HepG2 (cell line): ENCODE measurements around the gene LRP1B. TPM values are rescaled to one million over a fixed set of nuclear protein-coding genes. Genes with fewer than 3 reads are reported as not detected.

Experiments used
- ATAC-seq: fragments of 200-7000 bp; cut with Tn5 transposase; 3 replicates; pipeline ENCODE4 v1.9.1; 2020; ENCODE audit warnings: mild to moderate bottlenecking, moderate library complexity
- BruUV-seq: library from RNA; stranded (reverse); fragments of 400-500 nt; replicated peaks from 2 replicates; lab custom pipeline; 2021; lab: Mats Ljungman, UMichigan
- CTCF ChIA-PET: fragments of 300-600 bp; formaldehyde crosslinking; extraction: SDS; loops from one replicate; lab custom pipeline; 2021; ENCODE audit warnings: low total read pairs, inconsistent platforms, low intra/inter-chr PET ratio; lab: Yijun Ruan, JAX
- POLR2A ChIA-PET: fragments of 350-600 bp; sonication (Branson Sonifier 250); formaldehyde crosslinking; loops from one replicate; lab custom pipeline; 2020; ENCODE audit warnings: antibody characterized with exemption, inconsistent platforms; lab: Yijun Ruan, JAX
- DNase-seq: peaks from one replicate; pipeline ENCODE4 v3.0.0-alpha.2; 2015; ENCODE audit warnings: low spot score
- FAIRE-seq: peaks from 3 replicates; lab custom pipeline; 2011; peaks lifted over from hg19 to GRCh38; lab: Jason Lieb, UNC
- H2AFZ ChIP-seq: one replicate; pipeline ENCODE4 v1.6.1; 2011; ENCODE audit warnings: low read length, inconsistent platforms
- H3K27ac ChIP-seq: fragments of 300-600 bp; 3 replicates; pipeline ENCODE4 v1.8.0; 2011; ENCODE audit warnings: mixed run types, mild to moderate bottlenecking, mixed read lengths, low read length, inconsistent platforms; ENCODE audit not compliant: insufficient read depth; ENCODE audit errors: extremely low read length
- H3K27me3 ChIP-seq, 2 experiments: fragments of 200-600 bp in 1 of 2; 2 replicates in 1 of 2; 3 replicates in 1 of 2; pipeline versions ENCODE4 v1.6.0 to v1.8.0; 2011; ENCODE audit warnings: low read length in 2 of 2, mild to moderate bottlenecking in 2 of 2, moderate library complexity in 2 of 2, inconsistent platforms in 1 of 2; ENCODE audit not compliant: insufficient read depth in 2 of 2, control insufficient read depth in 1 of 2
- H3K36me3 ChIP-seq, 2 experiments: fragments of 200-600 bp in 1 of 2; replicated peaks in 1 of 2; 2 replicates in 1 of 2; 3 replicates in 1 of 2; pipeline versions ENCODE4 v1.5.1 to v1.8.0; 2011; ENCODE audit warnings: low read length in 2 of 2, inconsistent platforms in 1 of 2; ENCODE audit not compliant: insufficient read depth in 2 of 2, control insufficient read depth in 1 of 2
- H3K4me1 ChIP-seq: 2 replicates; pipeline ENCODE4 v1.5.1; 2012; ENCODE audit warnings: low read length, inconsistent platforms; ENCODE audit not compliant: insufficient read depth
- H3K4me2 ChIP-seq: 2 replicates; pipeline ENCODE4 v1.6.0; 2011; ENCODE audit warnings: low read depth, low read length, inconsistent platforms
- H3K4me3 ChIP-seq, 3 experiments: fragments of 200-600 bp in 1 of 3; sonication (generic), shearing (Covaris generic) in 1 of 3; replicated peaks in 1 of 3; 2 replicates each; pipeline ENCODE4 v1.5.1; 2011 to 2016; ENCODE audit warnings: low read length in 3 of 3, inconsistent platforms in 2 of 3, low read depth in 2 of 3, mild to moderate bottlenecking in 2 of 3, control low read depth in 1 of 3, mixed read lengths in 1 of 3; ENCODE audit not compliant: insufficient read depth in 1 of 3
- H3K79me2 ChIP-seq: one replicate; pipeline ENCODE4 v1.6.1; 2011; ENCODE audit warnings: low read length, inconsistent platforms; ENCODE audit not compliant: insufficient read depth
- H3K9ac ChIP-seq: 2 replicates; pipeline ENCODE4 v1.6.0; 2011; ENCODE audit warnings: mild to moderate bottlenecking, low read depth, low read length, inconsistent platforms; ENCODE audit not compliant: insufficient read depth
- H3K9me3 ChIP-seq: 2 replicates; pipeline ENCODE4 v1.5.1; 2012; ENCODE audit warnings: mild to moderate bottlenecking, low read length
- H4K20me1 ChIP-seq: 2 replicates; pipeline ENCODE4 v1.6.0; 2011; ENCODE audit warnings: inconsistent platforms, mild to moderate bottlenecking, low read length, moderate library complexity; ENCODE audit not compliant: insufficient read depth
- RFX1 ChIP-seq: fragments of 450-650 bp; IDR thresholded peaks from 2 replicates; pipeline ENCODE4 v1.6.1; 2017
- WGBS: methylation state at CpG from one replicate; pipeline ENCODE4 v1.1.6; 2017; ENCODE audit warnings: low lambda C conversion rate; 5-methylcytosine and 5-hydroxymethylcytosine counted together
- in situ Hi-C: cut with HindIII; loops from 2 replicates; pipeline ENCODE4 v1.10.0; 2017; ENCODE audit warnings: low pct_unique_long_range_greater_than_20kb; ENCODE audit not compliant: extremely low pct_ligation_motif_present
- intact Hi-C: fragments of 100-400 bp; cut with micrococcal nuclease; formaldehyde crosslinking; loops from one replicate; pipeline ENCODE4 v1.10.0; 2022; ENCODE audit not compliant: unreplicated experiment
- polyA plus RNA-seq, 8 experiments: library from polyadenylated mRNA; depleted of rRNA in 3 of 8; stranded (reverse) in 7 of 8; unstranded in 1 of 8; fragments of >200 nt; fragmentation: Illumina TruSeq in 4 of 8; extraction: Trizol in 4 of 8; gene quantifications; 2 replicates each; pipeline versions ENCODE4 v1.2.1 to v1.2.3, GENCODE V29; 2011 to 2016; ENCODE audit warnings: low read depth in 4 of 8, missing spikeins in 1 of 8, mixed read lengths in 1 of 8; ENCODE audit not compliant: insufficient read depth in 1 of 8
- total RNA-seq, 5 experiments: library from RNA; depleted of rRNA; stranded (reverse); fragments of >200 nt; fragmentation: Illumina TruSeq; extraction: Trizol; gene quantifications; 2 replicates each; pipeline ENCODE4 v1.2.3, GENCODE V29; 2016; ENCODE audit warnings: low read depth in 1 of 5
- TF ChIP-seq, protein P1 (sequence below): IDR thresholded peaks from 2 replicates; pipeline ENCODE4 v1.6.1; 2016; ENCODE audit warnings: missing compliant biosample characterization, missing genetic modification reagents, borderline replicate concordance

Gene LRP1B
- total and polyA plus RNA-seq, 2 of the 13 experiments (the other 11 are each of a cell fraction or from before 2014, with no cell fraction given) = 0.04 TPM; not detected in 1

DNA sequence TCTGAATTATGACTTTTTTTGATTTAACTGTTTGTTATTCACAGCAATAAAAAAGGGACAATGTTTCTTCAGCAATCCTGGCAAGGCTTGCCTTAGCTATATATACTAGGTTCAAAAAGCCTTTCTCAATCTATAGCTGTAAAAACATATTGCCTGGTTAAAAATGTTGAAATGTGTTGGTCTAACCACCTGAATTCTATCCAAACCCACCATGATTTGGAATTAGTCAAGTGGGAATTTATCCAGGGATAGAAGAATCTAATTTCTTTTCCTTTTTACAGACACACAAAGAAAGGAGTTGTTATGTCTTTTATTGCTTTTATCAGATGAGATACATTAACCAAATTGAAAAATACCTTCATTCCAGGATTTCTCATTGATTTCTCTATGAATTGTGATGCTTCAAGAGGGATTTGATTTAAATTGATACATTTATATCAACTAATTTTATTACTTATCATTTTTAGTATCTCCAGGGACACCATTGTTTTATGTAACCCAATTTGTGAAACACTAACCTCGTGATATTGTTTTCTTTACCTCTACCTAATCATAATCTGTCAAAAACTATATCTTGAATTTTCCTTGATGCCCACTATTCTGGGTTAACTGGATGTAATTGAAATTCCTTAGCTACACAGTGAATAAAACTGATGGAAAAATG lies 88.1 kb downstream of the LRP1B start:
- no peak for TF ChIP-seq RFX1
- H3K36me3 ChIP-seq = no peaks in the 10 kb centered on the region
- no TSS peak for BruUV-seq
- POLR2A ChIA-PET = no interaction called here
- FAIRE-seq (no peak), DNase-seq (no peak), ATAC-seq (no peak)
- H3K9ac ChIP-seq = no peak overlapping the region
- in situ Hi-C loops (no loop called here), intact Hi-C loops (no loop called here)
- no peaks in the 10 kb centered on the region for H4K20me1 ChIP-seq
- CTCF ChIA-PET = no interaction called here
- no peak overlapping the region for H2AFZ ChIP-seq
- no peaks in the 10 kb centered on the region for H3K4me1 ChIP-seq
- no peaks in the 10 kb centered on the region for H3K79me2 ChIP-seq
- 0% methylated on average over 1 of the region's 1 CpG for WGBS
- no peak overlapping the region for H3K27ac ChIP-seq
- no peak overlapping the region for H3K4me2 ChIP-seq
- H3K27me3 ChIP-seq = no peaks in the 10 kb centered on the region
- no peak overlapping the region for H3K4me3 ChIP-seq
- no peaks in the 10 kb centered on the region for H3K9me3 ChIP-seq

DNA sequence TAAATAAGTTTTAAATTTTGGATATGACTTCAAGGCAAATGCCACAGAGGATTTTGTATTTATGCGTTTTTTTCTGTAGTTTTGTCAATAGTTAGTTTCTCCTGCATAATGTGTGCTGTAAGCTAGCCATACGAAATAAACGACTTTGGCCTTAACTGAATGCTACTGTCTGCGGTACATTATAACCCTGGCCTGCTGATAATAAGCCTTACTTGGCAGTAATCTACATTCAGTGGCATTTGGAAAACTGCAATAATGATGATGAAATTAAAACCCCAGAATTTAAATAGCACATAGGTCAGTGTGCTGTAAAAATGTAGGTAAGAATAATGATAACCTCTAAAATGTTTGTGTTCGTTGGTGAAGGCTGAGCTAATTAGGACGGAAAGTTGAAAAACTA lies 88.8 kb downstream of the LRP1B start:
- TF ChIP-seq, protein P1, sequence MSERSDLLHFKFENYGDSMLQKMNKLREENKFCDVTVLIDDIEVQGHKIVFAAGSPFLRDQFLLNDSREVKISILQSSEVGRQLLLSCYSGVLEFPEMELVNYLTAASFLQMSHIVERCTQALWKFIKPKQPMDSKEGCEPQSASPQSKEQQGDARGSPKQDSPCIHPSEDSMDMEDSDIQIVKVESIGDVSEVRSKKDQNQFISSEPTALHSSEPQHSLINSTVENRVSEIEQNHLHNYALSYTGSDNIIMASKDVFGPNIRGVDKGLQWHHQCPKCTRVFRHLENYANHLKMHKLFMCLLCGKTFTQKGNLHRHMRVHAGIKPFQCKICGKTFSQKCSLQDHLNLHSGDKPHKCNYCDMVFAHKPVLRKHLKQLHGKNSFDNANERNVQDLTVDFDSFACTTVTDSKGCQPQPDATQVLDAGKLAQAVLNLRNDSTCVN (CRISPR knock-in tag) = no peak
- ChIA-PET POLR2A (no interaction called here), CTCF (no interaction called here)
- H3K4me1 ChIP-seq = no peaks in the 10 kb centered on the region
- no peak overlapping the region for H2AFZ ChIP-seq
- DNase-seq (no peak), FAIRE-seq (no peak), ATAC-seq (no peak)
- no peaks in the 10 kb centered on the region for H4K20me1 ChIP-seq
- 7% methylated on average over 6 of the region's 6 CpGs for WGBS
- no TSS peak for BruUV-seq
- no peak overlapping the region for H3K4me2 ChIP-seq
- no peaks in the 10 kb centered on the region for H3K27me3 ChIP-seq
- in situ Hi-C loops = no loop called here
- intact Hi-C loops = no loop called here
- H3K4me3 ChIP-seq = no peak overlapping the region
- H3K9me3 ChIP-seq = no peaks in the 10 kb centered on the region
- no peaks in the 10 kb centered on the region for H3K79me2 ChIP-seq
- H3K36me3 ChIP-seq = no peaks in the 10 kb centered on the region
- H3K27ac ChIP-seq = no peak overlapping the region
- H3K9ac ChIP-seq = no peak overlapping the region
